ENCODE measurements around the gene STT3A. TPM values are rescaled to one million over a fixed set of nuclear protein-coding genes. Genes with fewer than 3 reads are reported as not detected.

STT3A gene
- total and polyA plus RNA-seq, 12 donors, result 28.4 to 208 (median 115) TPM

DNA sequence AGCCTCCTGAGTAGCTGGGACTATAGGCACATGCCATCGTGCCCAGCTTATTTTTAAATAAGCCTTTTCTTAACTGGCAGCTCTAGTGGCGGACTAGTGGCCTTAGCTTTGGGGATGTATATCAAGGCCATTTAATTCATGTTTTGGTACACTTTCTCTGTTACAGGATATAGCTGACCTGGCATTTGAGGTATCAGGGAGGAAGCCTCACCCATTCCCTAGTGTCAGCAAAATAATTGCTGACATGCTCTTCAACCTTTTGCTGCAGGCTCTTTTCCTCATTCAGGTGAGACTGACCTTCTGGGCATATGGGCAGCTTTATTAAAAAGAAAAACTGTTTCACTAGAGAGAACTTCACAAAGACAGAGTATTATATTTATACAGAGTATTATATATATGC, 13.9 kb upstream of the STT3A start:
- no peak for DNase-seq
- H3K27me3 ChIP-seq, result no peaks in the 10 kb centered on the region
- peaks cover 0 to 99% of the 10 kb centered on the region in 2 donors for H3K36me3 ChIP-seq (replicated peaks in 1 of 2)
- H3K4me1 ChIP-seq (replicated peaks in 1 of 2), result no peaks in the 10 kb centered on the region
- intact Hi-C loops (cut with DNase I), result no loop called here
- no peak overlapping the region for H3K4me3 ChIP-seq
- no peak for TF ChIP-seq POLR2A (IDR thresholded peaks at IDR 0.05)
- TF ChIP-seq CTCF (IDR thresholded peaks at IDR 0.05), result no peak
- H3K27ac ChIP-seq, result no peak overlapping the region
- 93 to 97% (median 96%) methylated on average over 2 of the region's 2 CpGs for WGBS, 4 donors
- H3K9me3 ChIP-seq (replicated peaks in 1 of 3), result no peaks in the 10 kb centered on the region

DNA sequence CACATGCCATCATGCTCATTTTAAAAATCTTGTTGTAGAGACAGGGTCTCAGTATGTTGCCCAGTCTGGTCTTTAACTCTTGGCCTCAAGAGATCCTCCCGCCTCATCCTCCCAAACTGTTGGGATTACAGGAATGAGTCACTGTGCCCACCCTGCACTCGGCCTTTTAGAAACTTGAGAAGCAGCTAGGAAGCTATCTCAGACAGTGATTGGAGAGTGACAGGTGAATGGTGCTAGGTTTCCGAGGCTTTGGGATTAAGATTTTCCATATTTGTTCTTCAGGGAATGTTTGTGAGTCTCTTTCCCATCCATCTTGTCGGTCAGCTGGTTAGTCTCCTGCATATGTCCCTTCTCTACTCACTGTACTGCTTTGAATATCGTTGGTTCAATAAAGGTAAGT, 12.8 kb upstream of the STT3A start:
- peaks cover 0 to 94% of the 10 kb centered on the region in 2 donors for H3K36me3 ChIP-seq (replicated peaks in 1 of 2)
- H3K4me1 ChIP-seq (replicated peaks in 1 of 2), result no peaks in the 10 kb centered on the region
- H3K4me3 ChIP-seq, result no peak overlapping the region
- H3K27ac ChIP-seq, result no peak overlapping the region
- 93 to 100% (median 97%) methylated on average over 5 of the region's 5 CpGs for WGBS, 4 donors
- intact Hi-C loops (cut with DNase I), result no loop called here
- no peaks in the 10 kb centered on the region for H3K27me3 ChIP-seq
- DNase-seq, result no peak
- TF ChIP-seq CTCF (IDR thresholded peaks at IDR 0.05) (no peak), POLR2A (IDR thresholded peaks at IDR 0.05) (no peak)
- no peaks in the 10 kb centered on the region for H3K9me3 ChIP-seq (replicated peaks in 1 of 3)

GRCh38 chr11:125583496-125583895, 9.2 kb upstream of the STT3A start:
- intact Hi-C loops (cut with DNase I), result no loop called here
- Histone ChIP-seq H3K36me3 (replicated peaks in 1 of 2) (peaks cover 0 to 57% of the 10 kb centered on the region in 2 donors), H3K4me1 (replicated peaks in 1 of 2) (no peaks in the 10 kb centered on the region), H3K9me3 (replicated peaks in 1 of 3) (no peaks in the 10 kb centered on the region), H3K27me3 (no peaks in the 10 kb centered on the region), H3K27ac (no peak overlapping the region), H3K4me3 (no peak overlapping the region)
- 92 to 97% (median 96%) methylated on average over 11 of the region's 11 CpGs for WGBS, 4 donors
- TF ChIP-seq POLR2A (IDR thresholded peaks at IDR 0.05), result no peak
- no peak for TF ChIP-seq CTCF (IDR thresholded peaks at IDR 0.05)
- no peak for DNase-seq

DNA sequence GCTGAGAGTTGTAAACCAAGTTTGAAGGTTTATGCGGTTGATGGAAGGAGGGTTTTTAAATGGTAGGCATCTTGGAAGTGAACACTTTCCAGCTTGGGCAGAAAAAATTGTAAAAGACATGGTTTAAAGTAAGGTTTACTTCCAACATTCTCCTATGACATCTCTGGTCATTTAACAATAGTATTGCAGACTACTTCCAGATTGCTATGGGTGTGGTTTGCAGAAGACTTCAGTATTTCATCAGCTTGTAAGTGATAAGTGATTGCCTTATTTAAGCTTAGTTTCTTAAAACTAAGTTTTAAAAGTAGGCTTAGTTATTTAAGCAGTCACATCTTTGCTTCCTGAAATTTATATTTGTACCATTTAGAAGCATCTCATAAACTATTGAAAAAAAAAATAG, 7.2 kb upstream of the STT3A start:
- Histone ChIP-seq H3K27me3 (no peaks in the 10 kb centered on the region), H3K27ac (no peak overlapping the region), H3K36me3 (replicated peaks in 1 of 2) (peaks cover 0 to 37% of the 10 kb centered on the region in 2 donors), H3K4me3 (no peak overlapping the region), H3K9me3 (replicated peaks in 1 of 3) (no peaks in the 10 kb centered on the region), H3K4me1 (replicated peaks in 1 of 2) (no peaks in the 10 kb centered on the region)
- DNase-seq, result no peak
- 96 to 100% (median 98%) methylated on average over 1 of the region's 1 CpG for WGBS, 4 donors
- TF ChIP-seq POLR2A (IDR thresholded peaks at IDR 0.05) (no peak), CTCF (IDR thresholded peaks at IDR 0.05) (no peak)
- intact Hi-C loops (cut with DNase I), result no loop called here

Measured in adrenal gland (tissue), 12 donors.